HG02678 (cell line): ENCODE measurements around the gene SEMA3A.
"Not testable (repeated sequence)": the region's sequence is repeated elsewhere in the genome, so short reads cannot be mapped to it uniquely, and the experiment has no call there.

Source experiments
- ATAC-seq: cut with Tn5 transposase; IDR thresholded peaks from one replicate; pipeline ENCODE4 v1.9.1; 2021; ENCODE audit warnings: mild to moderate bottlenecking, moderate library complexity; ENCODE audit not compliant: unreplicated experiment

Gene SEMA3A

GRCh38 chr7:84070770-84071169 is 123.8 kb downstream of the SEMA3A start:
- ATAC-seq = no peak

- ATAC-seq = no peak
Measured at GRCh38 chr7:84069999-84070500, 124.5 kb downstream of the SEMA3A start.

- no peak for ATAC-seq
Measured at GRCh38 chr7:84069033-84069432, 125.6 kb downstream of the SEMA3A start.

GRCh38 chr7:84062489-84062901 is 132.1 kb downstream of the SEMA3A start:
- ATAC-seq = not testable (repeated sequence)

- no peak for ATAC-seq
Measured at GRCh38 chr7:84060760-84061261, 133.8 kb downstream of the SEMA3A start.

GRCh38 chr7:84060000-84060399 is 134.6 kb downstream of the SEMA3A start:
- no peak for ATAC-seq

- ATAC-seq = no peak
Measured at GRCh38 chr7:84058311-84059076, 136.1 kb downstream of the SEMA3A start.

- no peak for ATAC-seq
Measured at GRCh38 chr7:84057576-84057975, 137.0 kb downstream of the SEMA3A start.

GRCh38 chr7:84055904-84056605 is 138.5 kb downstream of the SEMA3A start:
- no peak for ATAC-seq

GRCh38 chr7:84055199-84055598 is 139.4 kb downstream of the SEMA3A start:
- ATAC-seq = not testable (repeated sequence)

GRCh38 chr7:84049071-84049836 is 145.3 kb downstream of the SEMA3A start:
- ATAC-seq = no peak

- ATAC-seq = no peak
Measured at GRCh38 chr7:84047085-84047484, 147.5 kb downstream of the SEMA3A start.

- ATAC-seq = no peak
Measured at GRCh38 chr7:84044834-84045233, 149.8 kb downstream of the SEMA3A start.

GRCh38 chr7:84043661-84044191 is 150.9 kb downstream of the SEMA3A start:
- ATAC-seq = no peak

GRCh38 chr7:84042110-84042539 is 152.5 kb downstream of the SEMA3A start:
- ATAC-seq = no peak

- ATAC-seq = no peak
Measured at GRCh38 chr7:84041649-84042048, 152.9 kb downstream of the SEMA3A start.

- no peak for ATAC-seq
Measured at GRCh38 chr7:84040355-84040754, 154.2 kb downstream of the SEMA3A start.

- ATAC-seq = no peak
Measured at GRCh38 chr7:84039432-84039831, 155.2 kb downstream of the SEMA3A start.

GRCh38 chr7:84027678-84028077 is 166.9 kb downstream of the SEMA3A start:
- ATAC-seq = no peak

GRCh38 chr7:84025332-84025927 is 169.2 kb downstream of the SEMA3A start:
- no peak for ATAC-seq
